Endothelial cell (in vitro differentiated cells): ENCODE data around the gene SCN1A. TPM values are rescaled to one million over a fixed set of nuclear protein-coding genes. Genes with fewer than 3 reads are reported as not detected.

Experiments used
- DNase-seq: peaks from one replicate; pipeline ENCODE4 v3.0.0; 2021; ENCODE audit warnings: low spot score
- H3K27ac Mint-ChIP-seq: one replicate; pipeline ENCODE4 v1.8.0; 2021; ENCODE audit warnings: mixed read lengths, inconsistent platforms; ENCODE audit not compliant: unreplicated experiment
- H3K27me3 Mint-ChIP-seq: one replicate; pipeline ENCODE4 v1.8.0; 2021; ENCODE audit warnings: mild to moderate bottlenecking, moderate library complexity, mixed read lengths, inconsistent platforms; ENCODE audit not compliant: unreplicated experiment
- H3K36me3 Mint-ChIP-seq: one replicate; pipeline ENCODE4 v1.8.0; 2021; ENCODE audit warnings: mild to moderate bottlenecking, low read depth, mixed read lengths, inconsistent platforms; ENCODE audit not compliant: unreplicated experiment
- H3K4me1 Mint-ChIP-seq: one replicate; pipeline ENCODE4 v1.8.0; 2021; ENCODE audit warnings: mild to moderate bottlenecking, mixed read lengths, inconsistent platforms; ENCODE audit not compliant: unreplicated experiment
- H3K4me3 Mint-ChIP-seq: one replicate; pipeline ENCODE4 v1.8.0; 2021; ENCODE audit warnings: mild to moderate bottlenecking, mixed read lengths, inconsistent platforms; ENCODE audit not compliant: unreplicated experiment
- H3K9me3 Mint-ChIP-seq: one replicate; pipeline ENCODE4 v1.8.0; 2021; ENCODE audit warnings: mixed read lengths, inconsistent platforms; ENCODE audit not compliant: unreplicated experiment
- CTCF ChIP-seq: fragments of 200-600 bp; sonication (generic); IDR thresholded peaks from one replicate; pipeline ENCODE4 v1.5.0; 2021; ENCODE audit warnings: antibody characterized with exemption; ENCODE audit not compliant: unreplicated experiment
- total RNA-seq: library from RNA; stranded (reverse); fragmentation: NEBNext Ultra II Directional; extraction: Animal tissue kit (Norgen Biotek cat#: 25700); gene quantifications from one replicate; pipeline ENCODE4 v1.2.1, GENCODE V29; 2021; ENCODE audit not compliant: unreplicated experiment

The SCN1A gene
- total RNA-seq, 1 donor from 2014 or later: 0.33 TPM

DNA sequence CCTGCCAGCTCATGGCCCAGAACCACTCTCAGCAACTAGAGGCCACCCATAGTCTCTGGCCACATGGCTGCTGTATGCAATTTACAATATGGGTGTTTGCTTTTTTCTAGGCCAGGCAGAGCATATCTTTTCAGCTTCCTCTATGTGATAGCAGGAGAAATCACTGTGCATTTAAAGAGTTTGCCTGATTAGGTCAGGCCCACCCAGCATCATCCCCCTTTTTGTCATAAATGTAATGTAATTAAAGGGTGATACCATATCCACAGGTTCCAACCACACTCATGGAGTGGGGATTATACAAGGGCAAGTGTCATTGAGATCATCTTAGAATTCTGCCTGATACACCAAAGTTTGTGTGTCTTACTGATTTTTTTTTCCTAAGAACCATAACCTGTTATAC is 102.5 kb downstream of the SCN1A start:
- no peaks in the 10 kb centered on the region for H3K36me3 Mint-ChIP-seq
- no peak for TF ChIP-seq CTCF
- H3K27ac Mint-ChIP-seq: no peak overlapping the region
- H3K9me3 Mint-ChIP-seq: no peaks in the 10 kb centered on the region
- no peak overlapping the region for H3K4me3 Mint-ChIP-seq
- DNase-seq: no peak
- H3K27me3 Mint-ChIP-seq: no peaks in the 10 kb centered on the region
- no peaks in the 10 kb centered on the region for H3K4me1 Mint-ChIP-seq

DNA sequence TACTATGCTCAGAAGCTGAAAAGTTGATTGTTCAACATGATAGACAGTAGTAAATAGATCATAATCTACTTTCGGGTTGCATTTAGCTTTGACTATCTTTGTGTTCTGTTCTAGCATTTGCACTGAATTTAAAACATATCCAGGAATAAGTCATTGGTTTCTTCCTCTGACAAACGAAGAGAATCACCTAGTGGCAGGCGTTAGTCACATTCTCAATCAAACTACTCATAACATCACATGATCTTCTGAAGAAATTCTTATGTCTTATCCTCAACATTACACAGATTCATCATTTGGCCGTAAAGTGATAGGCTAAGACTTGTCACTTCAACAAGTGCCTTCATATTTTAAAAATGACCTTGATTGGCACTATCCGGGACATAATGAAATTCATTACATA is 110.6 kb downstream of the SCN1A start:
- H3K4me1 Mint-ChIP-seq: peaks cover 4% of the 10 kb centered on the region
- no peaks in the 10 kb centered on the region for H3K9me3 Mint-ChIP-seq
- H3K4me3 Mint-ChIP-seq: no peak overlapping the region
- no peaks in the 10 kb centered on the region for H3K36me3 Mint-ChIP-seq
- no peak for TF ChIP-seq CTCF
- no peak for DNase-seq
- no peak overlapping the region for H3K27ac Mint-ChIP-seq
- H3K27me3 Mint-ChIP-seq: no peaks in the 10 kb centered on the region

GRCh38 chr2:166013878-166014277 is 113.9 kb downstream of the SCN1A start:
- TF ChIP-seq CTCF: no peak
- Mint-ChIP-seq H3K9me3 (no peaks in the 10 kb centered on the region), H3K36me3 (no peaks in the 10 kb centered on the region), H3K27me3 (no peaks in the 10 kb centered on the region), H3K4me3 (no peak overlapping the region), H3K4me1 (peaks cover 4% of the 10 kb centered on the region), H3K27ac (no peak overlapping the region)
- DNase-seq: no peak

DNA sequence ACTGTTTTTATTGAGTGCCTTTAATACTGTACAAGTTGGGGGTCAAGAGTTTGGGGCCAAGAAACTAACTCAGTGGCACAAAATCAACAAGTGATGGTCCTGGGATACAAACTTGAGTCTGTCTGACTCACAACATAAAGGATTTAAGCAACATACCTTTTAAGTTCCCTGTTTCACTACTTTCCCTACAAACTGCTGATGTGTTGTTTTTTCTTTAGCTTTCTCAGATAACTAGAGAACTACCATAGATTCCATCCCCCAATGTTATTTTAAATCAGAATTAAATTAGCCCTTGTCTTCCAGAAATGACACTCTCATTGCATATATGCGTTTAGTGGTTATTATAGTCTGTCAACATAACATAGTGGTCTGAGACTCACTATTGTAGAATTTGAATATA is 116.2 kb downstream of the SCN1A start:
- Mint-ChIP-seq H3K27ac (no peak overlapping the region), H3K36me3 (no peaks in the 10 kb centered on the region), H3K4me3 (no peak overlapping the region), H3K9me3 (no peaks in the 10 kb centered on the region), H3K27me3 (no peaks in the 10 kb centered on the region), H3K4me1 (peaks cover 4% of the 10 kb centered on the region)
- DNase-seq: no peak
- TF ChIP-seq CTCF: no peak

GRCh38 chr2:166000401-166000800 is 127.4 kb downstream of the SCN1A start:
- no peak overlapping the region for H3K27ac Mint-ChIP-seq
- H3K27me3 Mint-ChIP-seq: no peaks in the 10 kb centered on the region
- no peak overlapping the region for H3K4me3 Mint-ChIP-seq
- H3K9me3 Mint-ChIP-seq: no peaks in the 10 kb centered on the region
- TF ChIP-seq CTCF: no peak
- no peaks in the 10 kb centered on the region for H3K4me1 Mint-ChIP-seq
- no peaks in the 10 kb centered on the region for H3K36me3 Mint-ChIP-seq
- no peak for DNase-seq
